Mesendoderm (in vitro differentiated cells): ENCODE data around the gene PHPT1.
A peak's percentile ranks its signal among the peaks of the same experiment; 100 is the strongest.
"Not testable (repeated sequence)": the region's sequence is repeated elsewhere in the genome, so short reads cannot be mapped to it uniquely, and the experiment has no call there.

Source experiments
- DNase-seq: peaks from one replicate; pipeline ENCODE4 v3.0.0; 2013
- H2AK5ac ChIP-seq: 2 replicates; pipeline ENCODE4 v1.6.1; 2013; ENCODE audit warnings: low read length, inconsistent platforms
- H2BK120ac ChIP-seq: 2 replicates; pipeline ENCODE4 v1.6.1; 2013; ENCODE audit warnings: low read depth, mild to moderate bottlenecking, low read length, moderate library complexity, mixed read lengths
- H2BK15ac ChIP-seq: replicated peaks from 2 replicates; pipeline ENCODE4 v1.6.1; 2013; ENCODE audit warnings: low read depth, mild to moderate bottlenecking, moderate library complexity
- H2BK5ac ChIP-seq: 2 replicates; pipeline ENCODE4 v1.6.1; 2013; ENCODE audit warnings: low read length, inconsistent platforms
- H3K18ac ChIP-seq: 2 replicates; pipeline ENCODE4 v1.6.1; 2013; ENCODE audit warnings: mild to moderate bottlenecking, low read length, mixed read lengths
- H3K23ac ChIP-seq: one replicate; pipeline ENCODE4 v1.6.1; 2013; ENCODE audit warnings: low read length
- H3K27ac ChIP-seq: 2 replicates; pipeline ENCODE4 v1.5.1; 2013; ENCODE audit warnings: low read depth, mild to moderate bottlenecking, inconsistent platforms, low read length, moderate library complexity
- H3K27me3 ChIP-seq: 2 replicates; pipeline ENCODE4 v1.6.1; 2013; ENCODE audit warnings: low read length, control low read depth, mild to moderate bottlenecking, inconsistent platforms; ENCODE audit not compliant: insufficient read depth, poor library complexity
- H3K36me3 ChIP-seq: 2 replicates; pipeline ENCODE4 v1.6.1; 2013; ENCODE audit warnings: low read length, inconsistent platforms; ENCODE audit not compliant: control insufficient read depth, insufficient read depth
- H3K4ac ChIP-seq: one replicate; pipeline ENCODE4 v1.6.1; 2013; ENCODE audit warnings: low read depth, mild to moderate bottlenecking, low read length, moderate library complexity
- H3K4me1 ChIP-seq: 2 replicates; pipeline ENCODE4 v1.6.1; 2013; ENCODE audit warnings: low read depth, low read length, inconsistent platforms; ENCODE audit not compliant: control insufficient read depth
- H3K4me2 ChIP-seq: 2 replicates; pipeline ENCODE4 v1.6.1; 2013; ENCODE audit warnings: low read length
- H3K4me3 ChIP-seq: 2 replicates; pipeline ENCODE4 v1.5.1; 2013; ENCODE audit warnings: mild to moderate bottlenecking, low read length
- H3K56ac ChIP-seq: one replicate; pipeline ENCODE4 v1.6.1; 2013; ENCODE audit warnings: low read length
- H3K79me1 ChIP-seq: 2 replicates; pipeline ENCODE4 v1.6.1; 2013; ENCODE audit warnings: low read length, inconsistent platforms
- H3K79me2 ChIP-seq: 2 replicates; pipeline ENCODE4 v1.6.1; 2013; ENCODE audit warnings: mild to moderate bottlenecking, low read length; ENCODE audit not compliant: control insufficient read depth, insufficient read depth
- H3K9ac ChIP-seq: 2 replicates; pipeline ENCODE4 v1.6.1; 2013; ENCODE audit warnings: low read length, inconsistent platforms
- H4K5ac ChIP-seq: one replicate; pipeline ENCODE4 v1.6.1; 2013; ENCODE audit warnings: low read length
- H4K8ac ChIP-seq: one replicate; pipeline ENCODE4 v1.6.1; 2013; ENCODE audit warnings: low read depth, mild to moderate bottlenecking, control low read depth, low read length, moderate library complexity
- WGBS: extraction: QIAGEN DNeasy Blood & Tissue Kit; methylation state at CpG from one replicate; pipeline ENCODE4 v1.1.7; 2013; ENCODE audit warnings: low lambda C conversion rate, missing lambda C conversion rate; ENCODE audit not compliant: insufficient coverage; ENCODE audit errors: extremely low coverage; 5-methylcytosine and 5-hydroxymethylcytosine counted together

Gene PHPT1

DNA sequence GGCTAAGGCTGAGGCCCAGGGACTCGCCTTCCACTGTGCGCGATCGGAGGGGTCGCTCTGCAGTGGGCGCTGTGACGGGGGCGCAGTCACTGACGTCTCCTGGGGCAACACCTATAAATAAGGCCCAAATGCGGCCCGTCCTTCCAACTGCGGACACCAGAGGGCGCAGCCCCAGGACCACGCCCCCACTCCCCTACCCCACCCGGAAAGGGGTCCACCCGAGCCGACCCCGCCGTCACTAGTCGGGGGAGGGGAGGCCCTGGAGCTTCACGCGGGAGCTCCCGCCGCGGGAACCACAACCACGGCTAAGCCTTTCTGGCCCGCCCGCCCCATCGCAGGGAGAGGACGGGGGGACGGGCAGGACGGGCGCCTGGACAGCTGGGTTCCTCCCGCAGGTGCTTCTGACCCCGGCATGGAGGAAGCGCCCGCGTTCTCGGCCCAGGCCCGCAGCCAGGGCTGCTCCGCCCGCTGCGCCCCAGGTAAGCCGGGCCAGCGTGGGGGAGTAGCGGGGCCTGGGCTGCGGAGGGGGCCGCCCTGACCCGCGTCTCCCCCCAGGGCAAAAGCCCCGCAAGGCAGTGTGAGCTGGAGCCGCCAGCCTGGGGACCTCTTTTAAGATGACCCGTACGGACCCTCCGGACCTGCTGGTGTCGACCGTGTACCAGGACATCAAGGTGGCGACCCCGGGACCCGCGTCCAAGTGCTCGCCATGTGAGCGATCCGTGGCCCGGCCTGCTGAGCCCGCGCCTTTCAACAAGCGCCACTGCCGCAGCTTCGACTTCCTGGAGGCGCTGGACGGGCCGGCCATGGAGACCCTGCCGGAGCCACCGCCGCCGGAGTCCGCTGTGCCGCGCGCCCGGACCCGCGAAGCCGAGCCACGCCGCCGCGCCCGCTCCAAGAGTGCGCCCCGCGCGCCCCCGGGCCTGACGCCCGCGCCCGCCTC, 5.1 kb upstream of the PHPT1 start:
- not testable (repeated sequence) for H3K79me2 ChIP-seq, H3K4me1 ChIP-seq, H3K27ac ChIP-seq, H4K5ac ChIP-seq, H3K4ac ChIP-seq, H3K79me1 ChIP-seq, H3K36me3 ChIP-seq, H2BK15ac ChIP-seq, H2BK5ac ChIP-seq, H3K18ac ChIP-seq, H3K56ac ChIP-seq, H2BK120ac ChIP-seq, H2AK5ac ChIP-seq, H3K4me2 ChIP-seq, H3K27me3 ChIP-seq, H3K23ac ChIP-seq, DNase-seq, H4K8ac ChIP-seq, H3K4me3 ChIP-seq, H3K9ac ChIP-seq
- WGBS = no CpG with 5 or more reads among the region's 99 CpGs

DNA sequence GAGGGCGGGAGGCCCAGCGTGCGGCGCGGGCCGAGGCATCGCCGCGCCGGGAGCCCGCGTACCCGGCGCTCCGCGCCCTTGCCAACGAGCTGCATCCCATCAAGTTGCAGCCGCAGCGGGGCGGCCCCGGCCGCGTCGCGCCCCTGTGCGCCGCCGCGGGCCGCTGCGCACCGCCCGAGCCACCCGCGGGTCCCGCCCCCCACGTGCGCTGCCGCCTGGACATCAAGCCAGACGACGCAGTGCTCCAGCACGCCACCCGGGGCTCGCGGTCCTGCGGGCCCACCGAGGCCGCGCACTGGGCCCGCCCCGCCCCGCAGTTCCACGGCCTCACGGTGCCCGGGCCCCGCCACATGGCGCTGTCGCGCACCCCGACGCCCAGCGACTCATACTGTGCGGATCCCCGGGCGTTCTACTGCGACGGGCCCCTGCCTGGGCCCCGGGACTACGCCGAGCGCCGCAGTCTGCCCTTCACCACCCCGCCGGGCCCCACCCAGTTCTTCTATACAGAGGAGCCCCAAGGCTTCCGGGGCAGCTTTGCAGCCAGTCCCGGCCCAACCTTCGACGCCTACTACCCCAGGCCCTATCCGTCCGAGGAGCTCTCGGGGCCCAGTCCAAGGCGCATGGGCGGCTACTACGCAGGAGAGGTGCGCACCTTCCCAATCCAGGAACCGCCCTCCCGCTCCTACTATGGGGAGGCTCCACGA, 4.3 kb upstream of the PHPT1 start:
- no peak overlapping the region for H3K9ac ChIP-seq
- no peak overlapping the region for H3K18ac ChIP-seq
- H2BK120ac ChIP-seq = no peak overlapping the region
- no peaks in the 10 kb centered on the region for H3K79me2 ChIP-seq
- no peak overlapping the region for H4K8ac ChIP-seq
- H3K79me1 ChIP-seq = no peaks in the 10 kb centered on the region
- no peaks in the 10 kb centered on the region for H3K27me3 ChIP-seq
- no peak overlapping the region for H3K23ac ChIP-seq
- WGBS = no CpG with 5 or more reads among the region's 88 CpGs
- DNase-seq = no peak
- no peak overlapping the region for H3K4me2 ChIP-seq
- no peak overlapping the region for H2BK15ac ChIP-seq
- H2AK5ac ChIP-seq = no peak overlapping the region
- no peak overlapping the region for H4K5ac ChIP-seq
- H3K4ac ChIP-seq = no peak overlapping the region
- no peak overlapping the region for H3K56ac ChIP-seq
- no peaks in the 10 kb centered on the region for H3K36me3 ChIP-seq
- no peak overlapping the region for H2BK5ac ChIP-seq
- H3K27ac ChIP-seq = no peak overlapping the region
- H3K4me1 ChIP-seq = no peaks in the 10 kb centered on the region
- H3K4me3 ChIP-seq = no peak overlapping the region

DNA sequence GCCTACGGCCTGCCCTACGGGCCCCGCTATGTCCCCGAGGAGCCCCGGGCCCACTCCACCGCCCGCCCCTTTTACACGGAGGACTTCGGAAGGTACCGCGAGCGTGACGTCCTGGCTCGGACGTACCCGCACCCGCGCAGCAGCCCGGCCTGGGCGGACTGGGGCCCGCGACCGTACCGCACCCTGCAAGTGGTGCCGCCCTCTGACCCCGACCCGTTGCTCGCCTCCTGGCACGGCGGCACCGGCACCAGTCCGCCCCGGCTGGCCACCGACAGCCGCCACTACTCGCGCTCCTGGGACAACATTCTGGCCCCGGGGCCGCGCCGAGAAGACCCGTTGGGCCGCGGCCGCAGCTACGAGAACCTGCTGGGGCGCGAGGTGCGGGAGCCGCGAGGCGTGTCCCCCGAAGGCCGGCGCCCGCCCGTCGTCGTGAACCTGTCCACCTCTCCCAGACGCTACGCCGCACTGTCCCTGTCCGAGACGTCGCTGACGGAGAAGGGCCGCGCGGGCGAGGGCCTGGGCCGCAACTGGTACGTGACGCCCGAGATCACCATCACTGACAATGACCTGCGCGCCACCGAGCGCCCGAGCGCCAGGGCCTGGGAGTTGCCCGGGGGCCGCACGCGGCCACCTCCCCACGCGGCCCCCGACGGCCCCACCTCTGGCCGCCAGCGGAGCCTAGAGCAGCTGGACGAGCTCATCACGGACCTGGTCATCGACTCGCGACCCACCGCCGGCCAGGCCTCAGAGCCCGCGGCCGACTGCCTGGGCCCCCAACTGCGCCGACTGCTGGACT, 3.5 kb upstream of the PHPT1 start:
- Histone ChIP-seq H3K79me1 (no peaks in the 10 kb centered on the region), H3K79me2 (no peaks in the 10 kb centered on the region), H3K4me2 (no peak overlapping the region), H3K27ac (no peak overlapping the region), H2BK5ac (no peak overlapping the region), H2BK15ac (no peak overlapping the region), H4K8ac (no peak overlapping the region), H3K18ac (no peak overlapping the region), H4K5ac (no peak overlapping the region), H3K4ac (no peak overlapping the region), H2AK5ac (no peak overlapping the region), H3K56ac (no peak overlapping the region), H3K23ac (no peak overlapping the region), H2BK120ac (no peak overlapping the region), H3K9ac (no peak overlapping the region), H3K4me1 (no peaks in the 10 kb centered on the region), H3K4me3 (no peak overlapping the region), H3K36me3 (no peaks in the 10 kb centered on the region), H3K27me3 (no peaks in the 10 kb centered on the region)
- WGBS = no CpG with 5 or more reads among the region's 102 CpGs
- DNase-seq = no peak

DNA sequence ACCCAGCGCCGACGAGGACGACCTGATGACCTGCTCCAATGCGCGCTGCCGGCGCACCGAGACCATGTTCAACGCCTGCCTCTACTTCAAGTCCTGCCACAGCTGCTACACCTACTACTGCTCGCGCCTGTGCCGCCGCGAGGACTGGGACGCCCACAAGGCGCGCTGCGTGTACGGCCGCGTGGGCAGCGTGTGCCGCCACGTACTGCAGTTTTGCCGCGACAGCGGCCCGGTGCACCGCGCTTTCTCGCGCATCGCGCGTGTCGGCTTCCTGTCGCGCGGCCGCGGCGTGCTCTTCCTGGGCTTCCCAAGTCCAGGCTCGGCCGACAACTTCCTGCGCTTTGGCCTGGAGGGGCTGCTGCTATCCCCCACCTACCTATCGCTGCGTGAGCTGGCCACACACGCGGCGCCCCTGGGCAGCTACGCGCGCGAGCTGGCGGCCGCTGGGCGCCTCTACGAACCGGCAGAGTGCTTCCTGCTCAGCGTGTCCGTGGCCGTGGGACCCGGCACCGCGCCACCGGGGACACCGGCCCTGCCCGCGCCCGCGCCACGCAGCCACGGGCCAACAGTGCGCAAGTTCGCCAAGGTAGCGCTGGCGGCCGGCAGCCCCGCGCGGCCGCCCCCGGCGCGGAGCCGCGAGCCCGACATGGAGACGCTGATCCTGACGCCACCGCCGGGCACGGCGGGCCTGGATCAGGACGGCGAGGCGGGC, 2.7 kb upstream of the PHPT1 start:
- H2BK120ac ChIP-seq = no peak overlapping the region
- DNase-seq = no peak

DNA sequence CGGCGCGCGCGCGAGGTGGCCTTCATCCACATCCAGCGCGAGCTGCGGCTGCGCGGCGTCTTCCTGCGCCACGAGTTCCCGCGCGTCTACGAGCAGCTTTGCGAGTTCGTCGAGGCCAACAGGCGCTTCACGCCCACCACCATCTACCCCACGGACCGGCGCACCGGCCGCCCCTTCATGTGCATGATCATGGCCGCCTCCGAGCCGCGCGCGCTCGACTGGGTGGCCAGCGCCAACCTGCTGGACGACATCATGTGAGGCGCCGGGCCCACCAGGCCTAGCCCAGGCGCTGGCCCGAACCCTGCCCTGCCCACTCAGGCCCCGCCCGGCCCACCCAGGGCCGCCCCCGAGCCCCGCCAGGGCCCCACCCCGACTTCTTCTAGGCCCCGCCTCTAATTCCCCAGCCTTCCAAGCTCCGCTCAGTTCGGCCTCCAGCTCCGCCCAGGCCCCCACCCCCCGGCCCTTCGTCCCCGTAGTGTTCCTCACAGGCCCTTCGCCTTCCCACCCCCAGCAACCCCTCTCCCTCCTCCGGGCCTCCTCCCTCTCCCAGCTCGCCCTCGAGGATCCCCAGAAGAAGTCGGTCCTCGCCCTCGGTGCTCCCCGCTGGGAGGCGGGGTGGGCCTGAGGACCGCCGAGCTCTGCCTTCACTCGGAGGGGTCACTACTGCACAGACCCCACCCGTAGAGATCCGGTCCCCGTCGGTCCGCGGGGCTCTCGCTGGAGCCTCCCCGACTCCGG, 2.0 kb upstream of the PHPT1 start:
- WGBS = no CpG with 5 or more reads among the region's 75 CpGs
- peak overlapping the region; percentile 99 for H3K56ac ChIP-seq
- H3K79me1 ChIP-seq = no peaks in the 10 kb centered on the region
- no peaks in the 10 kb centered on the region for H3K79me2 ChIP-seq
- H3K23ac ChIP-seq = no peak overlapping the region
- H4K8ac ChIP-seq = no peak overlapping the region
- H2BK15ac ChIP-seq = no peak overlapping the region
- H3K27ac ChIP-seq = peak overlapping the region; percentile 69
- H3K36me3 ChIP-seq = no peaks in the 10 kb centered on the region
- peak; percentile 92 for DNase-seq
- H3K4ac ChIP-seq = peak overlapping the region; percentile 85
- no peaks in the 10 kb centered on the region for H3K4me1 ChIP-seq
- H3K4me2 ChIP-seq = peak overlapping the region; percentile 90
- H2BK5ac ChIP-seq = no peak overlapping the region
- H3K18ac ChIP-seq = peak overlapping the region; percentile 68
- no peak overlapping the region for H4K5ac ChIP-seq
- no peak overlapping the region for H2AK5ac ChIP-seq
- no peak overlapping the region for H2BK120ac ChIP-seq
- H3K4me3 ChIP-seq = peak overlapping the region; percentile 77
- no peaks in the 10 kb centered on the region for H3K27me3 ChIP-seq
- peak overlapping the region; percentile 82 for H3K9ac ChIP-seq

More for the DNA sequence above, 2.7 kb upstream of the PHPT1 start:
- Histone ChIP-seq H3K4me2 (peak overlapping the region; percentile 50), H3K4ac (no peak overlapping the region), H3K4me1 (no peaks in the 10 kb centered on the region), H3K27me3 (no peaks in the 10 kb centered on the region), H3K23ac (no peak overlapping the region), H4K5ac (no peak overlapping the region), H3K56ac (peak overlapping the region; percentile 86), H2AK5ac (no peak overlapping the region), H3K9ac (peak overlapping the region; percentile 75), H3K27ac (no peak overlapping the region), H3K79me1 (no peaks in the 10 kb centered on the region), H2BK5ac (no peak overlapping the region), H2BK15ac (no peak overlapping the region), H3K36me3 (no peaks in the 10 kb centered on the region), H3K79me2 (no peaks in the 10 kb centered on the region), H3K18ac (peak overlapping the region; percentile 11), H4K8ac (no peak overlapping the region), H3K4me3 (no peak overlapping the region)
- WGBS = no CpG with 5 or more reads among the region's 98 CpGs
